IMR-90 (cell line): Measurements from ENCODE around the gene H1-8. TPM values are rescaled to one million over a fixed set of nuclear protein-coding genes. Genes with fewer than 3 reads are reported as not detected.

Experiments
- ATAC-seq: fragments of 200-7000 bp; cut with Tn5 transposase; 2 replicates; pipeline ENCODE4 v1.9.1; 2020; ENCODE audit warnings: low read depth, mild to moderate bottlenecking, moderate library complexity
- BruUV-seq: library from RNA; stranded (reverse); fragments of 400-500 nt; replicated peaks from 2 replicates; lab custom pipeline; 2021; lab: Mats Ljungman, UMichigan
- CTCF ChIA-PET: fragments of 300-600 bp; formaldehyde crosslinking; extraction: SDS; loops from one replicate; lab custom pipeline; 2021; ENCODE audit warnings: antibody characterized with exemption; lab: Yijun Ruan, JAX
- POLR2A ChIA-PET: fragments of 300-600 bp; sonication (Branson Sonifier 250); formaldehyde crosslinking; loops from one replicate; lab custom pipeline; 2022; ENCODE audit warnings: antibody characterized with exemption; ENCODE audit not compliant: unreplicated experiment; lab: Charles Lee
- DNase-seq: peaks from one replicate; pipeline ENCODE4 v3.0.0; 2013
- H2AFZ ChIP-seq: replicated peaks from 2 replicates; pipeline ENCODE3; 2013; ENCODE audit warnings: low read length, mild to moderate bottlenecking; ENCODE audit not compliant: poor library complexity
- H2AK5ac ChIP-seq: 2 replicates; pipeline ENCODE4 v1.6.1; 2013; ENCODE audit warnings: low read depth, low read length, inconsistent platforms
- H2AK9ac ChIP-seq: replicated peaks from 2 replicates; pipeline ENCODE3; 2013; ENCODE audit warnings: mild to moderate bottlenecking, low read depth, low read length, moderate library complexity; ENCODE audit not compliant: poor library complexity
- H2BK120ac ChIP-seq: 2 replicates; pipeline ENCODE4 v1.6.1; 2013; ENCODE audit warnings: low read depth, low read length, inconsistent platforms
- H2BK15ac ChIP-seq: 3 replicates; pipeline ENCODE4 v1.6.1; 2013; ENCODE audit warnings: low read depth, low read length, inconsistent platforms
- H2BK20ac ChIP-seq: 2 replicates; pipeline ENCODE4 v1.6.1; 2013; ENCODE audit warnings: low read depth, mild to moderate bottlenecking, inconsistent platforms, low read length, moderate library complexity
- H2BK5ac ChIP-seq: 2 replicates; pipeline ENCODE4 v1.6.1; 2013; ENCODE audit warnings: mild to moderate bottlenecking, low read depth, low read length, inconsistent platforms; ENCODE audit not compliant: poor library complexity, severe bottlenecking
- H3K14ac ChIP-seq: replicated peaks from 2 replicates; pipeline ENCODE4 v1.6.1; 2013; ENCODE audit warnings: low read depth, low read length, inconsistent platforms
- H3K18ac ChIP-seq: 2 replicates; pipeline ENCODE4 v1.6.1; 2013; ENCODE audit warnings: low read depth, low read length, control low read depth
- H3K23ac ChIP-seq: 2 replicates; pipeline ENCODE4 v1.6.1; 2013; ENCODE audit warnings: low read depth, low read length, inconsistent platforms
- H3K27ac ChIP-seq: 2 replicates; pipeline ENCODE4 v1.5.1; 2013; ENCODE audit warnings: mild to moderate bottlenecking, control low read depth, low read length; ENCODE audit not compliant: insufficient read depth
- H3K27me3 ChIP-seq: 2 replicates; pipeline ENCODE4 v1.6.1; 2013; ENCODE audit warnings: low read length; ENCODE audit not compliant: control insufficient read depth, insufficient read depth
- H3K36me3 ChIP-seq: 2 replicates; pipeline ENCODE4 v1.6.1; 2013; ENCODE audit warnings: low read length, mixed read lengths; ENCODE audit not compliant: control insufficient read depth, insufficient read depth
- H3K4ac ChIP-seq: 2 replicates; pipeline ENCODE4 v1.6.1; 2013; ENCODE audit warnings: low read depth, low read length, inconsistent platforms
- H3K4me1 ChIP-seq: 2 replicates; pipeline ENCODE4 v1.6.1; 2013; ENCODE audit warnings: low read length, mixed read lengths; ENCODE audit not compliant: control insufficient read depth, insufficient read depth
- H3K4me2 ChIP-seq: 2 replicates; pipeline ENCODE4 v1.6.1; 2013; ENCODE audit warnings: low read depth, mild to moderate bottlenecking, control low read depth, low read length, moderate library complexity
- H3K4me3 ChIP-seq: 2 replicates; pipeline ENCODE4 v1.5.1; 2013; ENCODE audit warnings: low read depth, mild to moderate bottlenecking, control low read depth, low read length, moderate library complexity; ENCODE audit not compliant: insufficient read depth
- H3K56ac ChIP-seq: 2 replicates; pipeline ENCODE4 v1.6.1; 2013; ENCODE audit warnings: low read length, inconsistent platforms; ENCODE audit not compliant: insufficient read depth; ENCODE audit errors: extremely low read depth
- H3K79me1 ChIP-seq, 2 experiments: 2 replicates each; pipeline ENCODE4 v1.6.1; 2013; ENCODE audit warnings: low read length in 2 of 2, inconsistent platforms in 1 of 2, low read depth in 1 of 2
- H3K9ac ChIP-seq: 2 replicates; pipeline ENCODE4 v1.6.1; 2013; ENCODE audit warnings: low read depth, low read length, control low read depth
- H3K9me1 ChIP-seq: 2 replicates; pipeline ENCODE4 v1.6.1; 2013; ENCODE audit warnings: low read length, inconsistent platforms; ENCODE audit not compliant: insufficient read depth
- H3K9me3 ChIP-seq: 2 replicates; pipeline ENCODE4 v1.6.1; 2013; ENCODE audit warnings: low read length; ENCODE audit not compliant: control insufficient read depth, insufficient read depth
- H4K20me1 ChIP-seq: 2 replicates; pipeline ENCODE4 v1.6.1; 2013; ENCODE audit warnings: low read length, inconsistent platforms; ENCODE audit not compliant: insufficient read depth
- H4K5ac ChIP-seq: 2 replicates; pipeline ENCODE4 v1.6.1; 2013; ENCODE audit warnings: mild to moderate bottlenecking, low read depth, low read length, control low read depth
- H4K8ac ChIP-seq, 2 experiments: 2 replicates each; pipeline ENCODE4 v1.6.1; 2013; ENCODE audit warnings: low read depth in 2 of 2, low read length in 2 of 2, control low read depth in 1 of 2, inconsistent platforms in 1 of 2
- H4K91ac ChIP-seq: 2 replicates; pipeline ENCODE4 v1.6.1; 2013; ENCODE audit warnings: low read depth, low read length, inconsistent platforms; ENCODE audit not compliant: insufficient read depth
- BHLHE40 ChIP-seq: fragments of 150-350 bp; IDR thresholded peaks from 2 replicates; pipeline ENCODE4 v1.6.1; 2016; ENCODE audit warnings: mild to moderate bottlenecking, low read depth, low read length
- CHD1 ChIP-seq: IDR thresholded peaks from 2 replicates; pipeline ENCODE4 v1.6.1; 2012; ENCODE audit warnings: low read depth, low read length, improper control_type of control experiment
- MAFK ChIP-seq: IDR thresholded peaks from 2 replicates; pipeline ENCODE4 v1.6.1; 2012; ENCODE audit warnings: low read depth, low read length, improper control_type of control experiment
- MAZ ChIP-seq: IDR thresholded peaks from 2 replicates; pipeline ENCODE4 v1.6.1; 2012; ENCODE audit warnings: low read depth, mild to moderate bottlenecking, low read length, improper control_type of control experiment, moderate library complexity, borderline replicate concordance
- MXI1 ChIP-seq: IDR thresholded peaks from 2 replicates; pipeline ENCODE4 v1.6.1; 2012; ENCODE audit warnings: low read depth, mild to moderate bottlenecking, low read length, moderate library complexity, borderline replicate concordance
- NFE2L2 ChIP-seq: fragments of 150-350 bp; IDR thresholded peaks from 2 replicates; pipeline ENCODE4 v1.6.1; 2016; ENCODE audit warnings: low read depth, mild to moderate bottlenecking, low read length
- POLR2A ChIP-seq: IDR thresholded peaks from 2 replicates; pipeline ENCODE4 v1.6.1; 2012; ENCODE audit warnings: mild to moderate bottlenecking, low read depth, low read length
- RAD21 ChIP-seq: IDR thresholded peaks from 2 replicates; pipeline ENCODE4 v1.6.1; 2012; ENCODE audit warnings: low read length, improper control_type of control experiment
- RCOR1 ChIP-seq: IDR thresholded peaks from 2 replicates; pipeline ENCODE4 v1.6.1; 2012; ENCODE audit warnings: mild to moderate bottlenecking, low read length, improper control_type of control experiment; ENCODE audit not compliant: insufficient replicate concordance
- RFX5 ChIP-seq: IDR thresholded peaks from 2 replicates; pipeline ENCODE4 v1.8.0; 2012; ENCODE audit warnings: low read depth, mild to moderate bottlenecking, low read length, moderate library complexity
- WGBS, 2 experiments: methylation state at CpG; one replicate each; pipeline versions ENCODE4 v1.1.5 to v1.1.7; 2013; ENCODE audit warnings: missing lambda C conversion rate in 2 of 2; ENCODE audit not compliant: insufficient read length in 1 of 2; ENCODE audit errors: extremely low coverage in 2 of 2; 5-methylcytosine and 5-hydroxymethylcytosine counted together
- dilution Hi-C: fragments of 300-500 bp; cut with HindIII; formaldehyde crosslinking; loops from one replicate; pipeline ENCODE4 v1.14.3; 2018; ENCODE audit warnings: low sequenced_read_pairs; ENCODE audit not compliant: unreplicated experiment
- in situ Hi-C: fragments of 300-500 bp; cut with MboI; formaldehyde crosslinking; loops from 3 replicates; pipeline ENCODE4 v1.14.3; 2019; ENCODE audit warnings: low sequenced_read_pairs, inconsistent platforms, mixed read lengths
- intact Hi-C: fragments of 100-400 bp; cut with micrococcal nuclease; formaldehyde crosslinking; loops from 2 replicates; pipeline ENCODE4 v1.10.0; 2022
- polyA plus RNA-seq, 3 experiments: library from polyadenylated mRNA; depleted of rRNA; stranded (reverse); fragments of >200 nt; gene quantifications; 2 replicates each; pipeline ENCODE4 v1.2.3, GENCODE V29; 2012; ENCODE audit warnings: low replicate concordance in 1 of 3
- total RNA-seq: library from RNA; depleted of rRNA; stranded (reverse); fragments of >200 nt; gene quantifications from 2 replicates; pipeline ENCODE4 v1.2.3, GENCODE V29; 2012
- TF ChIP-seq, protein P1 (sequence below): fragments of 150-350 bp; IDR thresholded peaks from 2 replicates; pipeline ENCODE4 v1.6.1; 2017; ENCODE audit warnings: mild to moderate bottlenecking, antibody characterized with exemption, low read length, low read depth
- TF ChIP-seq, protein P2 (sequence below): conservative IDR thresholded peaks from 2 replicates; pipeline ENCODE4 v1.5.1; 2012; ENCODE audit warnings: mild to moderate bottlenecking, low read depth, low read length, improper control_type of control experiment
- TF ChIP-seq, protein P3 (sequence below): fragments of 150-350 bp; IDR thresholded peaks from 2 replicates; pipeline ENCODE4 v1.6.1; 2016; ENCODE audit warnings: low read depth, mild to moderate bottlenecking, low read length, moderate library complexity, borderline replicate concordance

H1-8 gene
- total and polyA plus RNA-seq, 2 of the 4 experiments (the other 2 are of a cell fraction) = not detected

DNA sequence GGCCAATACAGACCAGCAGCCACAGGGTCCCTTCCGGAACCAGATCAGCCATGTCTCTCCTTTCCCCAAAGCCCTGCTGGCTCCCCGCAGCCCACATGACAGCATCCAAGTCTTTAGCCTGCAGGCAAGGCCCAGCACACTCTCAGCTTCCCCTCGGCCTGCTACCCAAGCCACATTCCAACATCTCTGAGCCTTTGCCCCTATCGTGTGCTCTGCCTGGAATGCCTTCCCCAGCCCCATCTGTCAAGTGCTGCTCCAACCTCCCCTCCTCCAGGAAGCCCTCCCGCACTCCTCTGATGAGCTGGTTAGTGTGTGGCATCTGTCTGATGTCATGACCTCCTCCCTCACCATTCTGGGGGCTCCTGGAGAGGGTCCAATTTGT lies 55.0 kb downstream of the H1-8 start:
- Histone ChIP-seq H4K91ac (peak overlapping the region; percentile 95), H3K14ac (peak overlapping the region; percentile 72), H3K9me1 (peaks cover 33% of the 10 kb centered on the region), H4K8ac (peak overlapping the region; percentile 65 to 99), H3K23ac (peak overlapping the region; percentile 66), H2AK9ac (peak overlapping the region; percentile 97), H3K27me3 (no peaks in the 10 kb centered on the region), H2BK20ac (peak overlapping the region; percentile 69), H3K27ac (peak overlapping the region; percentile 87), H3K4ac (peak overlapping the region; percentile 98), H4K20me1 (peaks cover 14% of the 10 kb centered on the region), H3K4me2 (no peak overlapping the region), H2BK120ac (peak overlapping the region; percentile 93), H4K5ac (peak overlapping the region; percentile 81), H3K36me3 (no peaks in the 10 kb centered on the region), H3K4me3 (no peak overlapping the region), H3K9me3 (no peaks in the 10 kb centered on the region), H2AFZ (peak overlapping the region; percentile 82), H3K56ac (no peak overlapping the region), H3K9ac (peak overlapping the region; percentile 56; the same call in 1 of the 2 replicates), H2BK5ac (peak overlapping the region; percentile 90), H3K4me1 (peaks cover 53% of the 10 kb centered on the region), H2BK15ac (peak overlapping the region; percentile 30; the same call in 2 of the 3 replicates), H3K79me1 (peaks cover 23 to 85% of the 10 kb centered on the region in 2 experiments; a peak in 3 of 4 replicates), H2AK5ac (peak overlapping the region; percentile 91), H3K18ac (peak overlapping the region; percentile 62)
- no TSS peak for BruUV-seq
- 38% methylated on average over 3 of the region's 5 CpGs; no CpG with 5 or more reads in 1 of the 2 experiments for WGBS, 2 experiments
- dilution Hi-C loops = no loop called here
- ChIA-PET CTCF (interaction anchor here (4.2 kb wide), 1 partner anchor 108 kb away, joined by 25 read pairs; no protein-coding TSS in a partner anchor), POLR2A (no interaction called here)
- DNase-seq (peak; percentile 50), ATAC-seq (peak; percentile 19)
- intact Hi-C loops = loop anchor here (2.0 to 5.0 kb wide), 2 partner anchors 37 to 156 kb away; partner anchors contain the start of gene IFT122
- in situ Hi-C loops = no loop called here
- TF ChIP-seq BHLHE40 (no peak), RAD21 (no peak), MXI1 (no peak), MAZ (no peak), POLR2A (no peak), CHD1 (no peak), MAFK (no peak), NFE2L2 (no peak), RFX5 (no peak), RCOR1 (no peak)
- TF ChIP-seq, protein P1, sequence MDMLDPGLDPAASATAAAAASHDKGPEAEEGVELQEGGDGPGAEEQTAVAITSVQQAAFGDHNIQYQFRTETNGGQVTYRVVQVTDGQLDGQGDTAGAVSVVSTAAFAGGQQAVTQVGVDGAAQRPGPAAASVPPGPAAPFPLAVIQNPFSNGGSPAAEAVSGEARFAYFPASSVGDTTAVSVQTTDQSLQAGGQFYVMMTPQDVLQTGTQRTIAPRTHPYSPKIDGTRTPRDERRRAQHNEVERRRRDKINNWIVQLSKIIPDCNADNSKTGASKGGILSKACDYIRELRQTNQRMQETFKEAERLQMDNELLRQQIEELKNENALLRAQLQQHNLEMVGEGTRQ = no peak
- TF ChIP-seq, protein P2, sequence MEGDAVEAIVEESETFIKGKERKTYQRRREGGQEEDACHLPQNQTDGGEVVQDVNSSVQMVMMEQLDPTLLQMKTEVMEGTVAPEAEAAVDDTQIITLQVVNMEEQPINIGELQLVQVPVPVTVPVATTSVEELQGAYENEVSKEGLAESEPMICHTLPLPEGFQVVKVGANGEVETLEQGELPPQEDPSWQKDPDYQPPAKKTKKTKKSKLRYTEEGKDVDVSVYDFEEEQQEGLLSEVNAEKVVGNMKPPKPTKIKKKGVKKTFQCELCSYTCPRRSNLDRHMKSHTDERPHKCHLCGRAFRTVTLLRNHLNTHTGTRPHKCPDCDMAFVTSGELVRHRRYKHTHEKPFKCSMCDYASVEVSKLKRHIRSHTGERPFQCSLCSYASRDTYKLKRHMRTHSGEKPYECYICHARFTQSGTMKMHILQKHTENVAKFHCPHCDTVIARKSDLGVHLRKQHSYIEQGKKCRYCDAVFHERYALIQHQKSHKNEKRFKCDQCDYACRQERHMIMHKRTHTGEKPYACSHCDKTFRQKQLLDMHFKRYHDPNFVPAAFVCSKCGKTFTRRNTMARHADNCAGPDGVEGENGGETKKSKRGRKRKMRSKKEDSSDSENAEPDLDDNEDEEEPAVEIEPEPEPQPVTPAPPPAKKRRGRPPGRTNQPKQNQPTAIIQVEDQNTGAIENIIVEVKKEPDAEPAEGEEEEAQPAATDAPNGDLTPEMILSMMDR = no peak
- TF ChIP-seq, protein P3, sequence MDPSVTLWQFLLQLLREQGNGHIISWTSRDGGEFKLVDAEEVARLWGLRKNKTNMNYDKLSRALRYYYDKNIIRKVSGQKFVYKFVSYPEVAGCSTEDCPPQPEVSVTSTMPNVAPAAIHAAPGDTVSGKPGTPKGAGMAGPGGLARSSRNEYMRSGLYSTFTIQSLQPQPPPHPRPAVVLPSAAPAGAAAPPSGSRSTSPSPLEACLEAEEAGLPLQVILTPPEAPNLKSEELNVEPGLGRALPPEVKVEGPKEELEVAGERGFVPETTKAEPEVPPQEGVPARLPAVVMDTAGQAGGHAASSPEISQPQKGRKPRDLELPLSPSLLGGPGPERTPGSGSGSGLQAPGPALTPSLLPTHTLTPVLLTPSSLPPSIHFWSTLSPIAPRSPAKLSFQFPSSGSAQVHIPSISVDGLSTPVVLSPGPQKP = no peak
